IMR-90 (cell line): ENCODE results near the gene SLC25A3. TPM values are rescaled to one million over a fixed set of nuclear protein-coding genes. Genes with fewer than 3 reads are reported as not detected.

ENCODE experiments used
- ATAC-seq: fragments of 200-7000 bp; cut with Tn5 transposase; 2 replicates; pipeline ENCODE4 v1.9.1; 2020; ENCODE audit warnings: low read depth, mild to moderate bottlenecking, moderate library complexity
- BruUV-seq: library from RNA; stranded (reverse); fragments of 400-500 nt; replicated peaks from 2 replicates; lab custom pipeline; 2021; lab: Mats Ljungman, UMichigan
- CTCF ChIA-PET: fragments of 300-600 bp; formaldehyde crosslinking; extraction: SDS; loops from one replicate; lab custom pipeline; 2021; ENCODE audit warnings: antibody characterized with exemption; lab: Yijun Ruan, JAX
- POLR2A ChIA-PET: fragments of 300-600 bp; sonication (Branson Sonifier 250); formaldehyde crosslinking; loops from one replicate; lab custom pipeline; 2022; ENCODE audit warnings: antibody characterized with exemption; ENCODE audit not compliant: unreplicated experiment; lab: Charles Lee
- DNase-seq: peaks from one replicate; pipeline ENCODE4 v3.0.0; 2013
- H2AFZ ChIP-seq: replicated peaks from 2 replicates; pipeline ENCODE3; 2013; ENCODE audit warnings: low read length, mild to moderate bottlenecking; ENCODE audit not compliant: poor library complexity
- H2AK5ac ChIP-seq: 2 replicates; pipeline ENCODE4 v1.6.1; 2013; ENCODE audit warnings: low read depth, low read length, inconsistent platforms
- H2AK9ac ChIP-seq: replicated peaks from 2 replicates; pipeline ENCODE3; 2013; ENCODE audit warnings: mild to moderate bottlenecking, low read depth, low read length, moderate library complexity; ENCODE audit not compliant: poor library complexity
- H2BK120ac ChIP-seq: 2 replicates; pipeline ENCODE4 v1.6.1; 2013; ENCODE audit warnings: low read depth, low read length, inconsistent platforms
- H2BK15ac ChIP-seq: 3 replicates; pipeline ENCODE4 v1.6.1; 2013; ENCODE audit warnings: low read depth, low read length, inconsistent platforms
- H2BK20ac ChIP-seq: 2 replicates; pipeline ENCODE4 v1.6.1; 2013; ENCODE audit warnings: low read depth, mild to moderate bottlenecking, inconsistent platforms, low read length, moderate library complexity
- H2BK5ac ChIP-seq: 2 replicates; pipeline ENCODE4 v1.6.1; 2013; ENCODE audit warnings: mild to moderate bottlenecking, low read depth, low read length, inconsistent platforms; ENCODE audit not compliant: poor library complexity, severe bottlenecking
- H3K14ac ChIP-seq: replicated peaks from 2 replicates; pipeline ENCODE4 v1.6.1; 2013; ENCODE audit warnings: low read depth, low read length, inconsistent platforms
- H3K18ac ChIP-seq: 2 replicates; pipeline ENCODE4 v1.6.1; 2013; ENCODE audit warnings: low read depth, low read length, control low read depth
- H3K23ac ChIP-seq: 2 replicates; pipeline ENCODE4 v1.6.1; 2013; ENCODE audit warnings: low read depth, low read length, inconsistent platforms
- H3K27ac ChIP-seq: 2 replicates; pipeline ENCODE4 v1.5.1; 2013; ENCODE audit warnings: mild to moderate bottlenecking, control low read depth, low read length; ENCODE audit not compliant: insufficient read depth
- H3K27me3 ChIP-seq: 2 replicates; pipeline ENCODE4 v1.6.1; 2013; ENCODE audit warnings: low read length; ENCODE audit not compliant: control insufficient read depth, insufficient read depth
- H3K36me3 ChIP-seq: 2 replicates; pipeline ENCODE4 v1.6.1; 2013; ENCODE audit warnings: low read length, mixed read lengths; ENCODE audit not compliant: control insufficient read depth, insufficient read depth
- H3K4ac ChIP-seq: 2 replicates; pipeline ENCODE4 v1.6.1; 2013; ENCODE audit warnings: low read depth, low read length, inconsistent platforms
- H3K4me1 ChIP-seq: 2 replicates; pipeline ENCODE4 v1.6.1; 2013; ENCODE audit warnings: low read length, mixed read lengths; ENCODE audit not compliant: control insufficient read depth, insufficient read depth
- H3K4me2 ChIP-seq: 2 replicates; pipeline ENCODE4 v1.6.1; 2013; ENCODE audit warnings: low read depth, mild to moderate bottlenecking, control low read depth, low read length, moderate library complexity
- H3K4me3 ChIP-seq: 2 replicates; pipeline ENCODE4 v1.5.1; 2013; ENCODE audit warnings: low read depth, mild to moderate bottlenecking, control low read depth, low read length, moderate library complexity; ENCODE audit not compliant: insufficient read depth
- H3K56ac ChIP-seq: 2 replicates; pipeline ENCODE4 v1.6.1; 2013; ENCODE audit warnings: low read length, inconsistent platforms; ENCODE audit not compliant: insufficient read depth; ENCODE audit errors: extremely low read depth
- H3K79me1 ChIP-seq, 2 experiments: 2 replicates each; pipeline ENCODE4 v1.6.1; 2013; ENCODE audit warnings: low read length in 2 of 2, inconsistent platforms in 1 of 2, low read depth in 1 of 2
- H3K9ac ChIP-seq: 2 replicates; pipeline ENCODE4 v1.6.1; 2013; ENCODE audit warnings: low read depth, low read length, control low read depth
- H3K9me1 ChIP-seq: 2 replicates; pipeline ENCODE4 v1.6.1; 2013; ENCODE audit warnings: low read length, inconsistent platforms; ENCODE audit not compliant: insufficient read depth
- H3K9me3 ChIP-seq: 2 replicates; pipeline ENCODE4 v1.6.1; 2013; ENCODE audit warnings: low read length; ENCODE audit not compliant: control insufficient read depth, insufficient read depth
- H4K20me1 ChIP-seq: 2 replicates; pipeline ENCODE4 v1.6.1; 2013; ENCODE audit warnings: low read length, inconsistent platforms; ENCODE audit not compliant: insufficient read depth
- H4K5ac ChIP-seq: 2 replicates; pipeline ENCODE4 v1.6.1; 2013; ENCODE audit warnings: mild to moderate bottlenecking, low read depth, low read length, control low read depth
- H4K8ac ChIP-seq, 2 experiments: 2 replicates each; pipeline ENCODE4 v1.6.1; 2013; ENCODE audit warnings: low read depth in 2 of 2, low read length in 2 of 2, control low read depth in 1 of 2, inconsistent platforms in 1 of 2
- H4K91ac ChIP-seq: 2 replicates; pipeline ENCODE4 v1.6.1; 2013; ENCODE audit warnings: low read depth, low read length, inconsistent platforms; ENCODE audit not compliant: insufficient read depth
- CEBPB ChIP-seq: IDR thresholded peaks from 2 replicates; pipeline ENCODE4 v1.6.1; 2012; ENCODE audit warnings: low read depth, low read length, improper control_type of control experiment
- WGBS, 2 experiments: methylation state at CpG; one replicate each; pipeline versions ENCODE4 v1.1.5 to v1.1.7; 2013; ENCODE audit warnings: missing lambda C conversion rate in 2 of 2; ENCODE audit not compliant: insufficient read length in 1 of 2; ENCODE audit errors: extremely low coverage in 2 of 2; 5-methylcytosine and 5-hydroxymethylcytosine counted together
- dilution Hi-C: fragments of 300-500 bp; cut with HindIII; formaldehyde crosslinking; loops from one replicate; pipeline ENCODE4 v1.14.3; 2018; ENCODE audit warnings: low sequenced_read_pairs; ENCODE audit not compliant: unreplicated experiment
- in situ Hi-C: fragments of 300-500 bp; cut with MboI; formaldehyde crosslinking; loops from 3 replicates; pipeline ENCODE4 v1.14.3; 2019; ENCODE audit warnings: low sequenced_read_pairs, inconsistent platforms, mixed read lengths
- intact Hi-C: fragments of 100-400 bp; cut with micrococcal nuclease; formaldehyde crosslinking; loops from 2 replicates; pipeline ENCODE4 v1.10.0; 2022
- polyA plus RNA-seq, 3 experiments: library from polyadenylated mRNA; depleted of rRNA; stranded (reverse); fragments of >200 nt; gene quantifications; 2 replicates each; pipeline ENCODE4 v1.2.3, GENCODE V29; 2012; ENCODE audit warnings: low replicate concordance in 1 of 3
- total RNA-seq: library from RNA; depleted of rRNA; stranded (reverse); fragments of >200 nt; gene quantifications from 2 replicates; pipeline ENCODE4 v1.2.3, GENCODE V29; 2012
- TF ChIP-seq, protein P1 (sequence below): fragments of 150-350 bp; IDR thresholded peaks from 2 replicates; pipeline ENCODE4 v1.6.1; 2017; ENCODE audit warnings: mild to moderate bottlenecking, antibody characterized with exemption, low read length, low read depth

SLC25A3 gene
- total and polyA plus RNA-seq, 2 of the 4 experiments (the other 2 are of a cell fraction): 657 to 861 TPM

DNA sequence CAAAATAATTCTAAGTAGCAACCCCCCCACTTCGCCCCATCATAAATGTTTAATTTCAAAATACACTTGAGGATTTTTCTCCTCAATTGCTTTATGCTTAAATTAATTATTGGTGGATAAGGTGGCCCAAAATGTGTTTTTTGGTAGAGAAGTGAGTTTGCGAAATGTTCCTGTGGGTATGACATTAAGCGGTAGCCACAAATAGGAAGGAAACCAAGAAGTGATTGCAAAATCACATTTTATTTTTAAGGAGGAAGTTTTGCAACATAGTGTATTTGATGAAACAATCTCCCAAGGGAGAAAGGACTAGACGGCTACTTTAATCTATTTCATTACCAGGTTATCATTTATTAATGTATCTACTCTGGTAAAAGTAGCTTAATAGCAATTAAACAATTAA, 25.5 kb downstream of the SLC25A3 start:
- Histone ChIP-seq H4K91ac (no peak overlapping the region), H3K27me3 (no peaks in the 10 kb centered on the region), H3K56ac (no peak overlapping the region), H3K18ac (no peak overlapping the region), H3K14ac (no peak overlapping the region), H3K36me3 (no peaks in the 10 kb centered on the region), H3K79me1 (peaks cover 21 to 25% of the 10 kb centered on the region in 2 experiments), H3K9me3 (no peaks in the 10 kb centered on the region), H3K27ac (no peak overlapping the region), H3K4me3 (no peak overlapping the region), H2BK20ac (no peak overlapping the region), H2AK9ac (no peak overlapping the region), H4K20me1 (no peaks in the 10 kb centered on the region), H3K4me1 (no peaks in the 10 kb centered on the region), H3K4ac (no peak overlapping the region), H3K23ac (no peak overlapping the region), H3K9me1 (no peaks in the 10 kb centered on the region), H3K9ac (no peak overlapping the region), H2AK5ac (no peak overlapping the region), H4K8ac (no peak overlapping the region), H2BK5ac (no peak overlapping the region), H2BK15ac (no peak overlapping the region), H4K5ac (no peak overlapping the region), H2BK120ac (no peak overlapping the region), H2AFZ (no peak overlapping the region), H3K4me2 (no peak overlapping the region)
- dilution Hi-C loops (no loop called here), in situ Hi-C loops (no loop called here), intact Hi-C loops (no loop called here)
- ATAC-seq: no peak
- TF ChIP-seq, protein P1, sequence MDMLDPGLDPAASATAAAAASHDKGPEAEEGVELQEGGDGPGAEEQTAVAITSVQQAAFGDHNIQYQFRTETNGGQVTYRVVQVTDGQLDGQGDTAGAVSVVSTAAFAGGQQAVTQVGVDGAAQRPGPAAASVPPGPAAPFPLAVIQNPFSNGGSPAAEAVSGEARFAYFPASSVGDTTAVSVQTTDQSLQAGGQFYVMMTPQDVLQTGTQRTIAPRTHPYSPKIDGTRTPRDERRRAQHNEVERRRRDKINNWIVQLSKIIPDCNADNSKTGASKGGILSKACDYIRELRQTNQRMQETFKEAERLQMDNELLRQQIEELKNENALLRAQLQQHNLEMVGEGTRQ: no peak
- peak; percentile 71 for TF ChIP-seq CEBPB
- ChIA-PET POLR2A (no interaction called here), CTCF (interaction anchor here (1.3 kb wide), 1 partner anchor 11 kb away, joined by 5 read pairs; no protein-coding TSS in a partner anchor)
- BruUV-seq: no TSS peak
- peak; percentile 25 for DNase-seq
- no CpG with 5 or more reads among the region's 4 CpGs for WGBS, 2 experiments
